Omental fat pad (tissue), 4 donors: ENCODE data around the gene ZIC2. TPM values are rescaled to one million over a fixed set of nuclear protein-coding genes. Genes with fewer than 3 reads are reported as not detected.

Experiments
- ATAC-seq: fragments of 150-250 bp; one replicate; pipeline ENCODE4 v1.9.1; 2016; ENCODE audit warnings: mild to moderate bottlenecking, moderate library complexity; ENCODE audit not compliant: low FRiP score
- DNase-seq: peaks from one replicate; pipeline ENCODE4 v3.0.0-alpha.2; 2019; ENCODE audit warnings: low spot score
- total RNA-seq, 4 donors: library from RNA; depleted of rRNA; stranded (reverse); fragments of >200 nt; gene quantifications; one replicate each; pipeline ENCODE4 v1.1.0, GENCODE V29; 2016
- TF ChIP-seq, protein P1 (sequence below), 3 donors: fragments of 450-650 bp; IDR thresholded peaks; one replicate each; pipeline ENCODE4 v1.5.1; 2016 to 2017; ENCODE audit warnings: antibody characterized with exemption in 3 of 3, mild to moderate bottlenecking in 3 of 3, moderate library complexity in 2 of 3

Gene ZIC2
- total RNA-seq, 4 donors from 2014 or later = not detected

DNA sequence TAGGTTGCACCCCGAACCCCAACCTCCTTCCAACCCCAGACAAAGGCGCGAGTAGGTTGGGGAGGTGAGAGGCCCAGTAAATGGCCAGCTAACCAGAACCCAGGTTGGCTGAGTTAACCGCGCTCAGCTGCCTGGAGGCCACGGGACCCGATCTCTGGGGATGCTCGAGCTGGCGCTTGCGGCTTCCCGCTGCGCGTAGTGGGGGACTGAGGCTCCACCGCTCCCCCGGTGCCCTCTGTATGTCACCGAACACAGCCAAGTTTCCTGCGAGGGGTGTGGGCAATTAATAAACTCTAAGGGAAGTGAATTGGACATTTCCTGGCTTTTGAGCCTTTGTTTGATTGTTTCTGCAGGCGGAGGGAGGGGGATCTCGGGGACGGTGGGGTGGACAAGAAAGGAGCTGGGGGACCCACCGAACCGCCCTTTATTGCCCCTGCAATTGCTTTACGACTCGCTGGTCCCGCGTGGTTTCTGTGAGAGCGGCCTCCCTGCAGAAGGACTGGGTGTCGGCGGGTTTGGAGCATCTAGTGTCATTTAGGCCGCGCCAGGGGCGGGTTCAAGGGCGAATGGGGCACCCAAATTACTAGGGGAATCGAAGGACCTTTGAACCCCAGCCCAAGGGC is 6.5 kb upstream of the ZIC2 start:
- ATAC-seq = no peak
- TF ChIP-seq, protein P1, sequence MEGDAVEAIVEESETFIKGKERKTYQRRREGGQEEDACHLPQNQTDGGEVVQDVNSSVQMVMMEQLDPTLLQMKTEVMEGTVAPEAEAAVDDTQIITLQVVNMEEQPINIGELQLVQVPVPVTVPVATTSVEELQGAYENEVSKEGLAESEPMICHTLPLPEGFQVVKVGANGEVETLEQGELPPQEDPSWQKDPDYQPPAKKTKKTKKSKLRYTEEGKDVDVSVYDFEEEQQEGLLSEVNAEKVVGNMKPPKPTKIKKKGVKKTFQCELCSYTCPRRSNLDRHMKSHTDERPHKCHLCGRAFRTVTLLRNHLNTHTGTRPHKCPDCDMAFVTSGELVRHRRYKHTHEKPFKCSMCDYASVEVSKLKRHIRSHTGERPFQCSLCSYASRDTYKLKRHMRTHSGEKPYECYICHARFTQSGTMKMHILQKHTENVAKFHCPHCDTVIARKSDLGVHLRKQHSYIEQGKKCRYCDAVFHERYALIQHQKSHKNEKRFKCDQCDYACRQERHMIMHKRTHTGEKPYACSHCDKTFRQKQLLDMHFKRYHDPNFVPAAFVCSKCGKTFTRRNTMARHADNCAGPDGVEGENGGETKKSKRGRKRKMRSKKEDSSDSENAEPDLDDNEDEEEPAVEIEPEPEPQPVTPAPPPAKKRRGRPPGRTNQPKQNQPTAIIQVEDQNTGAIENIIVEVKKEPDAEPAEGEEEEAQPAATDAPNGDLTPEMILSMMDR (IDR thresholded peaks at IDR 0.05) = no peak
- no peak for DNase-seq

DNA sequence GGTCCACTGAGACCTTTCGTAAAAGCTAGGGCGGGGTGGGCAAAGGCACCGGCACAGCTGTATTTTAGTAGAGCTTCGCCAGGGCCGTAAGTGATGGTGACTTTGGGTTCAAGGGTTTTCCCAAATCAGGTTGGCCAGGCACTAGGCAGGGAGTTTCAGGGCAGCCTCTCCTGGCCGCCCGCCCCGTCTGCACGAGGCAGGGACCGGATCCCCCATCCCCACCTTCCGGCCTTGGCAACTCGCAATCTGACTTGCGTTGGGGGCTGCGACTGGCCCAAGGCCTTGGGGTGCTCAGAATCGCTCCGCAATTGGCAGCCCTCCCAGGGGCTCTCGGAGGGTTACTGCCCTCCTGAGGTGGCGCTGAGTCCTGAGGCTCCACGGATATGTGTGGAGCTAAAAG is 6.0 kb upstream of the ZIC2 start:
- TF ChIP-seq, protein P1 (IDR thresholded peaks at IDR 0.05) = no peak
- no peak for DNase-seq
- no peak for ATAC-seq

GRCh38 chr13:99976575-99976974 is 5.0 kb upstream of the ZIC2 start:
- TF ChIP-seq, protein P1 (IDR thresholded peaks at IDR 0.05) = no peak
- DNase-seq = no peak

GRCh38 chr13:99977334-99977911 is 4.2 kb upstream of the ZIC2 start:
- TF ChIP-seq, protein P1 (IDR thresholded peaks at IDR 0.05) = no peak
- ATAC-seq = no peak

More at GRCh38 chr13:99976575-99976974, 5.0 kb upstream of the ZIC2 start:
- no peak for ATAC-seq

GRCh38 chr13:99977912-99978798 is 3.4 kb upstream of the ZIC2 start:
- DNase-seq = no peak
- TF ChIP-seq, protein P1 (IDR thresholded peaks at IDR 0.05) = no peak
- no peak for ATAC-seq

More at GRCh38 chr13:99977334-99977911, 4.2 kb upstream of the ZIC2 start:
- DNase-seq = no peak

DNA sequence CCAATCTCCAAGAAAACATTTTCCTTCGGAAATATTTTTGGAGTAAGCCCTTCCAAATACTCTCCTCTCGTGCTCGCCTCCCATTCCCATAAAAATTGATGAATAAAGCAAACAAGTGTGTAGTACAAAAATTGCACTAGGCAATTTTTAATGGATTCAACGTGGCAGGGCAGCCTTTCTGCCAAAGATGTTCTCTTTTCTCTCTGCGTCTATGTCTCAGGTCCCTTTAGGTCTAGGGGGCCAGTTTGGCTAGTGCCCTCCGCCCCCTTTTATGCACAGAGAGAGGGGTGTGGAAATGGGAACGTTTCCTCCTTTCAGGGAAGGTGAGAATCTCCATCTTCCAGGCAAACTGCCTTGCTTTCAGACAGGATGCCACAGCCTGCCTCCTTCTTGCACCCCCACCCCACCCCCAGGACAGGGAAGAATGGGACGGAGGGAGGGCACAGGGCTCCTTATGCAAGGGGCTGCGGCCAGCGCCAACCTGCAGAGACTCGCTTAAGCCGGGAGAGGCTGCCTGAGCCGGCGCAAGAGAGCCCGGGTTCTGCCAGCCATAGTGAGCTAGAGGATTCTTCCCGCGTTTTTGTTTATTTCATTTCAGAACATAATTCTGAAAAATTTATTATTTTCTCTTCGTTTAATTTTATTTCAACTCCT is 2.7 kb upstream of the ZIC2 start:
- ATAC-seq (no peak), DNase-seq (no peak)
- TF ChIP-seq, protein P1 (IDR thresholded peaks at IDR 0.05) = no peak
